Eye (tissue), 1 donor: ENCODE measurements around the gene CAPN10.
A peak's percentile ranks its signal among the peaks of the same experiment; 100 is the strongest.

Experiments used
- DNase-seq: peaks from one replicate; pipeline ENCODE4 v3.0.0-alpha.2; 2015

Gene CAPN10

GRCh38 chr2:240642061-240642805 lies 55.7 kb downstream of the CAPN10 start:
- no peak for DNase-seq

DNA sequence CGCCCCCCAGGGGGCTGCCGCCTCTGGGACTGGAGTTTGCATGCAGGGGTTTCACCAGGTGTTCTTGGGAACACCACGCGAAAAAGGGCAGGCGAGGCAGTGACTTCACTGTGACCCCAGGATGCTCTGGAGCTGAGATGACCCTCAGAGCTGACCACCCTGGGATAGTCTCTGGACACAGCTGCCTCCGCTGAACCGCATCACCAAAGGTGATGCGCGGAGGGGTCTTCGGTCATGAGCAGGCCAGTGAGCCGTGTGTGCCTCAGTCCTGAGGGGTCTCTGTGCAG lies 56.2 kb downstream of the CAPN10 start:
- DNase-seq = no peak

- DNase-seq = no peak
Observed at GRCh38 chr2:240643093-240643810, 56.7 kb downstream of the CAPN10 start.

DNA sequence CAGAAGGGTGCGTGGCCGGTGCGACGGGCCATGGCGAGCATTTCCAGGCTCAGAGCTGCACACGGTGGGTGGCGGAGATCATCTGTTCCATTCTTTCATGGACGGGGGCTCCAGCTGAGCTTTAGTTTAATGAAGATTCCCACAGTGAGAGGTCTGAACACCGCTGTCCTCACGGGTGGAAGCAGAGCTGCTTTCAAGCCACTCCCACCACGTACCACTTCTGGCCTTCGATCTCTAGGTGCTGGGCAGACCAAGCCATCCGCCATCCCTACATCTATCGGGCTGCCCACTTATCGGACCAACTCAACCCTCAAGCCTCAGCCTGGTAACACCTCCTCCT lies 57.2 kb downstream of the CAPN10 start:
- DNase-seq = no peak

- peak; percentile 45 for DNase-seq
Observed at GRCh38 chr2:240644171-240644651, 57.7 kb downstream of the CAPN10 start.

GRCh38 chr2:240644859-240645301 lies 58.3 kb downstream of the CAPN10 start:
- no peak for DNase-seq

DNA sequence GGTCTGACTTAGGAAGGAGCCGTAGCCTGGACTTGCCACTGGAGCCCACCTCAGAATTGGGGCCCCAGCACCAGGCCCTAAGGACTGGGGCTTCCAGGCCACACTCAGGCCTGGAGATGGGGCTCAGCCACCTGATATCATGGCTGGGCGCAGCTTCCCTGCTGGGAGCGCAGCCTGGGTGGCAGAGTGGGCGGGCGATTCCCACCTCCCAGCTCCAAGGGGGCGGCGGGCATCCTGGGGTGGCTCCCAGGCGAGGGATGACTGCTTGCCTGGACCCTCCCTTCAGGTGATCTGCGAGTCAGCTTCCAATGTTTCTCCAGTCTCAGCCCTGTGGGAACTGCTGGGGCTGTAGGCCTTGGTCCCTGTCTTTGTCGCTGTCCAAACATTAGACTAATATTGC lies 58.8 kb downstream of the CAPN10 start:
- no peak for DNase-seq

DNA sequence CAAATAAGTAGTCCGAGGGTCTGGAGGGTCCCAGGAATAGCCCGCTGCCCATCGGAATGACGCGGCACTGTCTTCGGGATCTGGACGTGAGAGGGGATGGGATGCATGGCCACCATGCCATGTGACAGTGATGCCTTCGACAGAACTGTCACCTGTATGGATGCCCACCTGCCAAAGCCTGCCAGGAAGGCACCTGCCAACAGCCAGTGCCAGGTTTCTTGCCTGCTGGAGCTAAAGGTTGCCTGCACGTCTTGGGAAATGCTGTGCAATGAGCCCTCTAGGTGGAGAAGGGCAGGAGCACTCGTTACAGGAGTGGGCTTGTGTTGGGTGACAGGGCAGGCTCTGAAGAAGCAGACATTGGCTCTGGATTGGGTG lies 59.3 kb downstream of the CAPN10 start:
- no peak for DNase-seq

GRCh38 chr2:240646176-240646899 lies 59.8 kb downstream of the CAPN10 start:
- DNase-seq = no peak

GRCh38 chr2:240646900-240647502 lies 60.5 kb downstream of the CAPN10 start:
- DNase-seq = no peak

DNA sequence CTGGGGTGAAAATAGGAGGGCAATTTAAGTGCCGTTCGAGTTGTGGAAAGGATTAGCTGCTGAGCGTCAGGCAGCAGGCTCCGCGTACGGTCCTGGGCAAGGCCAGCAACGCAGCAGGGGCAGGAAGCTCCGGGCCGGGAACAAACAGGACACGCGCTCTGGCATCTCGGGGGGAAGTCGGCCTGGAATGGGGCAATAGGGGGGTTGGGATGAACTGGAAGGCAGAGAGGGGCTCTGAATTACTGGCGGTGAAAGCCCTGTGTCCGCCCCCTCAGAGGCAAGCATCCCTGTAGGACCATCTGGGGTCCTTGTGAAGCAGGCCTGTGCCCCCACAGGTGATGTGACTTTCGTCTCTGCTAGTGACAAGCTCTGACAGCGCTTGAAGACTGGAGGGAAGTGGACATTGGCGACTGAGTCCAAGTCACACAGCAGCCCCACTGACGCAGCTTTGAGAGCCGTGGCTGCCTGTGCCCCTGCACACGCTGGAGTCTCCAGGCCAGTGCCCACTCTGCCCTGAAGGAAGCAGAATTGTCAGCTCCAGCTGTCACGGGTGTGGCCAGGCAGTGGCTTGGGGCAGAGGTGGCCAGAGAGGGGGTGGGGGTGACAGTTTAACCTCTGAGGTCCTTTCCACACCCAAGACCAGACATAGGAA lies 61.1 kb downstream of the CAPN10 start:
- no peak for DNase-seq

GRCh38 chr2:240648155-240648649 lies 61.7 kb downstream of the CAPN10 start:
- no peak for DNase-seq
